GF-D8 (cell line): ENCODE results near the gene CROCC2.

Experiments
- DNase-seq: peaks from one replicate; lab custom pipeline; 2025; lab: John Stamatoyannopoulos, UW

CROCC2 gene

DNA sequence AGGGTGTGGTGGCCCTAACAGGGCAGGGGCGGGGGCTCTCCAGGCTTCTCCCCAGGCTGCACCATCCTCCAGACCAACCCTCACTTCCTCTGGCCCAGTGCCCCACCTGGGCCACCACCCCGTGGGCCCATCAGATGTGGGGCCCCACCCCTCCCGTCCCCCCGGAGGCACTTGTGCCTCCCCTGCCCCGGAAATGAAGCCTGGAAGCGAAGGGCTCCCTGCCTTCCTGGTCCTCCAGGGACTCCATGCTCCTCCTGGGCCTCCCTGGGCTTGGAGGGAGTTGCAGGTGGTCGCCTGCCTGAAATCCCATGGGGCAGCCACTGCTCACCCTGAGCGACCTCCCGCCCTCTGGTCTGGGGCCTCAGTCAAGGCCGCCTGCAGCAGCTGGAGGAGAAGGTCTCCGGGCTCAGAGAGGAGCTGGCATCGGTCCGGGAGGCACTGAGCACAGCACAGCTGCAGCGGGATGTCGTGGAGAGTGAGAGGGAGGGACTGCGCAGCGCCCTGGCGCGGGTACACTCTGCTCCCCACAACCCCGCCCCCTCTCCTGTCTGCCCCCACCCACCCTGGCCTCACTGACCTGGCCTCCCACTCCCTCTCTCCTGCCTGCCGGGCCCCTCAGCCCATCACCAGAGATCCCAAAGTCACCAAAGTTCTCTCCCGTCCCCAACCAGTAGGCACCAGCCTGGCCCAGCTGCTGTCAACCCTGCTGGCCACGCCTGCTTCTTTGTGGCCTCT is 28.0 kb downstream of the CROCC2 start:
- no peak for DNase-seq

DNA sequence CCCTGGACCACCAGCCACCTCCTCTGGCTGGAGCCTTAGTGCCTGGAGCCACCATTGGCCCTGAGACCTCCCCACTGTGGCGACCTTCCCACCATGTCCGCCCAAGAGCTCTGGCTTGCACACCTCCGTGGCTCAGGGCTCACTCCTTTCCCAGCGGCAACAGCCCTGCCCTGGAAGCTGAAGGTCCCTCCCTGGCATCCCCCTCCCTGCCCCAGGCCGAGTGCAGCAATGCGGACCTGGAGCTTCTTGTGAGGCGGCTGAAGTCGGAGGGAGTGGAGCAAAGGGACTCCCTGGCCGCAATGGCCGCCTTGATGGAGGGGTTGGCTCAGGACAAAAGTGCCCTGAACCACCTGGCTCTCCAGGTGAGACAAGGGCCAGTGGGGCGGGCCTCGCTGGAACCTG is 28.6 kb downstream of the CROCC2 start:
- no peak for DNase-seq

DNA sequence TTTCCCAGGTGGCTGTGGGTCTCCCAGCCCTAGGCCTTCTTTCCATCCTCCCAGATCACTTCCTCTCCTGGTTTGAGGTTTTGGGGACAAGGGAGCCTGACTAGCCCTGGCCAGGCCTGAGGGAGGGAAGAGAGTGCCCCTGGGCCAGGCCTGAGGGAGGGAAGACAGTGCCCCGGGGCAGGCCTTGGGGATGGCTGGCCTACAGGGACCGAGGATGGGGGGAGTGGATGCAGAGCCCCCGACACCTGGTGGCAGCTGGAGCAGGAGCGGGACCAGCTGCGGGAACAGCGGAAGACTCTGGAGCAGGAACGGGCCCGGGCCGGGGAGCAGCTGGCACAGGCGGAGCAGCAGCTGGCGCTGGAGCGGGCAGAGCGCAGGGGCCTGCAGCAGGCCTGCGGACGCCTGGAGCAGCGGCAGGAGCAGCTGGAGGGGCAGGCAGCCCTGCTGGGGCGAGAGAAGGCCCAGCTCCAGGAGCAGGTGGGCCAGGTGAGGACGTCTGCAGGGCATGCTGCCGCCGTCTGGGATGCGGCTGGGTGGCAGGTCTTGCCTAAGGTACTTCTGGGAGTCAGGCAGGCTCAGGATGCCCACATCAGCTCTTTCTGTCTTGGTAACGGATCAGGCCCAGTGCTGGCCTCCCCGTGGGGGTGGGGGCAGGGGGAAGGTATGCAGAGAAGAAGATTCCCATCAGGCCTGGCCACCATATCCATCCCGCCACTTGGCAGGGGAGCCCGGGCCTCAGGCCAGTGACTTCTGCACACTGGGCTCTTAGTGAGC is 29.2 kb downstream of the CROCC2 start:
- no peak for DNase-seq

DNA sequence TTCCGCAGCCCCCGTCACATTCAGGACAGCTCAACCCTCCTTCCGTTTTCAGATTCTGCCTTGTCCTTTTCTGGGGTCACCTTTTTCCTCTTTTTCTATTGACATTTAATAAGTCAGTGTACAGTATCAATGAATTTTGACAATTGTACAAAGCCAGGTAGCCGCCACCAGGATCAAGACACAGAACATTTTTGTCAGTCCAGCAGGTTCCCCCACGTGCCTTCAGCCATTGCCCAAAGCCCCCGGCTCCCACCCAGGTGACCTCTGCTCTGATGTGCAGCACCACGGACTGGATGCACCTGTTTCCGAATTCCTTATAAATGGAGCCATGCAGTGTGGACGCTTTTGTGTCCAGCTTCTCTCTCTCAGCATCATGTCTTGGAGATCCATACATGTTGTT is 30.0 kb downstream of the CROCC2 start:
- DNase-seq, result no peak

DNA sequence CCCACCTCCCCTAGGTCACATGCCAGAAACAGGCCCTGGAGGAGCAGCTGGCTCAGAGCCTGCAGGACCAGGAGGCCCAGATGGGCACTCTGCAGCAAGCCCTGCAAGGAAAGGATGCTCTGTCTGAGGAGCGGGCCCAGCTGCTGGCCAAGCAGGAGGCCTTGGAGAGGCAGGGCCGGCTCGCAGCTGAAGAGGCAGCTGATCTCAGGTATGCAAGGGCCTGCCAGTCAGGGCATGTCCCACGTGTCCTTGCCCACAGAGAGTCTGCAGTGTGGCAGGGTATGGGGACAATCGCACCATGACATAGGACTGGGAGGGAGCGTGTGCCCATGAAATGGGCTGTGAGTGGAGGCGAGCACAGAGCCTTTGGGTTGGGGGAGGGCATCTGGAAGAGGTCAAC is 39.9 kb downstream of the CROCC2 start:
- DNase-seq, result no peak

DNA sequence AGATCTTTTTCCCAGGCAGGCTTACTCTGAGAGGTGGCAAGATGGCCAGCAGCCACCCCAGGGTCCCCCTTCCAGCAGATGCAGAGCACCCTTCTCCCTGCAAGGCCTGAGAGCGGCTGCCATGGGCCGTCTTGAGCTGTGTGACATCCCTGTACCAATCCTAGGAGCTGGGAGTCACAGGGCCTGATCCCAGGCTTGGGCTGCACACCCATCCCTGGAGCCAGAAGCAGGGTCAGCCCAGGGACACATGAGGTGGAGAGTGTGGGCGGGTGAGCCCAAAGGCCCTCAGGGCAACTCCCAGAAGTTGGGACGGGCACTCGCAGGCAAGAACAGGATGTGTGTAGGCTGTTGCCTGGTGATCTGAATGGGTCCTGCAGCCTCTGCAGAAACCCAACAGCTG is 40.5 kb downstream of the CROCC2 start:
- no peak for DNase-seq

DNA sequence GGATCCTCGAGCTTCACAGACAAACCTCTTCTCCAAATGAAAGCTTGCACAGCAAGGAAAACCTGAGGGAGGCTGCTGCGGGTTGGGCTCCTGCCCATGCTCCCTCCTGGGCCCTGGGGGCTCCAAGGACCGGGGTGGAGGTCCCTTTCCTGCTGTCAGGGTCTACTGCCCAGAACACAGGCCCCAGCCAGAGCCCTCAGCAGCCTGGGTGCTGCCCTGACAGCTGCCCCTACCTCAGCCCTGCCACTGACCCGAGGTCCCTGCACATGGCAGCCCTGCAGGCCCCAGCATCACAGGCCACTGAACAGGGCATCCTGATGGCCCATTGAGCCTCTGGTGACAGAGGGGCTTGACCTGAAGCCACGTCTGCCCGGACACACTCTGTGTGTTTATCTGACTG is 41.0 kb downstream of the CROCC2 start:
- DNase-seq, result no peak

DNA sequence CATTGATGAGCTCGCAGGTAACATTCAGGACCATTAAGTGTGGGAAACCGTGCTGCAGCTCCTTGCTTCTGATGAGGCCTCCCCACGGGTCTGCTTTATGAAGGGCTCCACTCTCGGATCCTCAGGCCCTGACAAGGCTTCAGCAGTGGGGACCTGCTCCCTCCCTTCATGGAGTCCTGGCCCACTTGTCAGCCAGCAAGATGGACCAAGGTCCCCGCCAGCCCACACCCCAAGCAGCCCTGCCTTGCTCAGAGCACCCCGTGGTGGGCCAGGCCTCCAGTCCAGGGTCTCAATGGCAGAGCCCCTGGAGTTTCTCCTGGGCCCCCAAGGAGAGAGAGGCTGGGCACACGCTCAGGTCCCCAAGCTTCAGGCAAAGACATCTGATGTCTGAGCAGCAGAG is 41.5 kb downstream of the CROCC2 start:
- DNase-seq, result no peak

DNA sequence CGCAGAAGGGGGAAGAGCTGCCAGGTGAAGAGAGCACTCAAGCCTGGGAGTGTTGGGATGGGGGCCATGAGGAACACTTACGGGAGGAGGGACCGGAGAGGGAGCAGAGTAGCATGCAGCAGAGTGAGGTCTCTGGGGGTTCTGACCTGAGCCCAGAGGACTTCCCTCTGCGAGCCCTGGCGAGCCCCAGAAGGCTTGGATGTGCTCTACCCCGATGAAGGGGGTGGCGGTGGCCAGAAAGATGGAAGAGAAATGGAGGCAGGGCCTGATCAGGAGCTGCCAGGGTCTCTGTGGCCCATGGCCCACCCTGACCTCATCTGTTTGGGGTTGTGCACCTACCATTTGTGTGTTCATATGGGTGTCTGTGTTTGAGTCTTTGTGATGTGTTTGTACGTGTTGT is 42.0 kb downstream of the CROCC2 start:
- DNase-seq, result no peak

DNA sequence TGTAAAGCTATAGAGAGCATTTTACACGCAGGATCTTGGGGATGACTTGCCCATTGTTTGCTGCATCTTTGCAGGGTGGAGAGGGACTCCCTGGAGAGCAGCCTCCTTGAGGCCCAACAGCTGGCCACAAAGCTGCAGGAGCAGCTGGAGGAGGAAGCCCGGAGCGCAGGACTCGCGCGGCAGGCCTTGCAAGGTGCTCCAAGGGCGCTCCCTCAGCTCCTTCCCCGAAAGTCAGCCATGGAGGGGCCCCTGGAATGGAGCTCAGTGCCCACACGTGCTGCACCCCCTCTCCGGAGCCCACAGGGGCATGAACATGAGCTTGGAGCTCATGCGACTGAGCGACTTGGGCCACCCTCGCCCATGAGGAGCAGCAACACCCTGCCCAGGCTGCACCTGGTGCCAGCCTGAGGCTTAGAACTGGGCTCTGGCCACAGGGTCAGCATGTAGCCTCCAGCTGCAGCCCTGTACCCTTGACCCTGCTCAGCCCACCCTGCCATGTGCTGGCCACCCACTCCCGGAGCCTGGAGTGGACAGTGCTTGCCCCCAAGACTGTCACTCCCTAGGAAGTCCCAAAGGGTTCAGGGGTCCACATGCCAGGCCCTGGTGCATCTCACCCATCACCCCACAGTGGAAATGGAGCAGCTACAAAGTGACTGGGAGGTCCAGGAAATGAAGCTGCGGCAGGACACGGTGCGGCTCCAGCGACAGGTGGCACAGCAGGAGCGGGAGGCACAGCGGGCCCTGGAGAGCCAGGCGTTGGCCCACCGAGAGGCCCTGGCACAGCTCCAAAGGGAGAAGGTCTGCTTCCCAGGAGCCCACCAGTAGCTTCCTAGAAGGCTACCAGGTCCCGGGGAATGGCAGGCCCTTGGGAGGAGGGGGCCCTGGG is 43.0 kb downstream of the CROCC2 start:
- no peak for DNase-seq

DNA sequence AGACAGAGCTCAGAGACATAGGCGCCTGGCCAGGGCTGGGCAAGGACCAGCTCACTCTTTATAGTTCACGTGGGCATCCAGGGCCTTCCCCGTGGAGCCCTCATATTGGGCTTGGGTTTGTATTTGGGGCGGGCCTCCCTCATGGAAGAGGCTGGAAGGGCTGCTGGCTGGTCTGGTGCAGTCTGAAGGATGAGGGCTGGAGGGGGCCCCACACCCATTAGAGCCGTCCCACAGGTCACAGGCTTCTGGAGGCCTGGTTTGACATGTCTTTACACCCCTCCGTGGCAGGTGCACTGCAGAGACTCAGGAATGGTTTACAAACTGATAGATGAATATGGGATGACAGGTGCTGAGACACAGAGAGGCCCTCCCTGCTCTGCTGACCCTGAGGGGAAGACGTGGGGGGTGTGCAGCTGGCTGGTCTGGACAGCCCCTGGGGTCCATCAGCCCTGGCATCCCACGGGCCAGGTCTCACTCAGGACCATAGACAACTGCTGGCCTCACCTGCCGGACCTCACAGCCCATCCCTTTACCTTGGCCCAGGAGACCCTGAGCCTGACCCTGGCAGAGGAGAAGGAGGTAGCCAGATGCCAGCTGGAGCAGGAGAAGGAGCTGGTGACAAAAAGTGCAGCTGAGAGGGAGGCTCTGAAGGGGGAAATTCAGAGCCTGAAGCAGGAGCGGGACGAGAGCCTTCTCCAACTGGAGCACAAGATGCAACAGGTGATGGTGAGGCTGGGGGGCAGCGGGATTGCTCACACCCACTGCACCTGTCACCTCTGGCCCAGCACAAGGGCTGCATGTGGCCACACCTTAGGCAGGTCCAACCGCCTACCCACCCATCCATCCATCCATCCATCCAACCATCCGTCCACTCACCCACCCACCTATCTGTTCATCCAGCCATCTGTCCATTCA is 43.9 kb downstream of the CROCC2 start:
- DNase-seq, result no peak

DNA sequence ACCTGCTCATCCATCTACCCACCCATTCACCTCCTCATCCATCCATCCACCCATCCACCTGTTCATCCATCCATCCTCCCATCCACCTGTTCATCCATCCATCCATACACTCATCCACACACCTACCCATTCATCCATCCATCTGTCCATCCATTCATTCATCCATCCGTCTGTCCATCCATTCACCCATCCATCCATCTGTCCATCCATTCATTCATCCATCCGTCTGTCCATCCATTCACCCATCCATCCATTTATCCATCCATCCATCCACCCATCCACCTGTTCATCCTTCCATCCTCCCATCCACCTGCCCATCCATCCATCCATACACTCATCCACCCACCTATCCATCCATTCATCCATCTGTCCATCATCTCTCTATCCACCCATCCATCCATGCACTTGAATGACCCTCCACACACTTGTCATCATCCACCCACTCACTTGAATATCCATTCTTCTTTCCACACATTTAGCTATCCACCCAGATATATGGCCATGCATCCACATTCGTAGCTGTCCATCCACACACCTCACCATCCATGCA is 45.0 kb downstream of the CROCC2 start:
- DNase-seq, result no peak

DNA sequence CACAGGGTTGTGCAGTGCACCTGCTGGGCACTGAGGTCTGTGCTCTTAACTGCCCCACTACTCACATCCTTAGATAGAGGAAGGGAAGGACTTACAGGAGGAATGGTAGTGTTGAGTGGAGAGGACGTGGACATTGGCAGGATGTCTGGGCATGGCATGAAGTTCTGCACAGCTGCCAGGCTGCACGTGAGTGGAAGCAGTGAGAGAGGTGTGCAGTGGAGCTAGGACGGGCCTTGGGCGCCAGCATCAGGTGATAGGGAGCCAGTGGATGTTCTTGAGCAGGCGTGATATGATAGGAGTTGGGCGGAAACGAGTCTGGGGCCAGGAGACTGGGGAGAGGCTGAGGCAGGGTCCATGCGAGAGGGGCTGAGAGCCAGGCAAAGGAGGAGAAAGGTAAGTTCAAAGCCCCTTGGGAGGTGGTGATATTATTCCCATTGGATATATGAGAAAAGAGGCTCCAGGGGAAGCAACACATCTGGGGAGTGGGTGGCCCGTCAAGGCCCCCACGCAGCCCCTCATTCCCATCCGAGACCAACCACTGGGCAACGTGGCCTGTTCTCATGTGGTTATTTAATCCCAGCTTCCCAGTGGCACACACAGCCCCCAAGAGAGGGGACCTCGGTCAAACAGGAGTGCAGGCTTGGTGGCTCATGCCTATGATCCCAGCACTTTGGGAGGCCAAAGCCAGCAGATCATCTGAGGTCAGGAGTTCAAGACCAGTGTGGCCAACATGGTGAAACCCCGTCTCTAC is 46.5 kb downstream of the CROCC2 start:
- DNase-seq, result no peak

DNA sequence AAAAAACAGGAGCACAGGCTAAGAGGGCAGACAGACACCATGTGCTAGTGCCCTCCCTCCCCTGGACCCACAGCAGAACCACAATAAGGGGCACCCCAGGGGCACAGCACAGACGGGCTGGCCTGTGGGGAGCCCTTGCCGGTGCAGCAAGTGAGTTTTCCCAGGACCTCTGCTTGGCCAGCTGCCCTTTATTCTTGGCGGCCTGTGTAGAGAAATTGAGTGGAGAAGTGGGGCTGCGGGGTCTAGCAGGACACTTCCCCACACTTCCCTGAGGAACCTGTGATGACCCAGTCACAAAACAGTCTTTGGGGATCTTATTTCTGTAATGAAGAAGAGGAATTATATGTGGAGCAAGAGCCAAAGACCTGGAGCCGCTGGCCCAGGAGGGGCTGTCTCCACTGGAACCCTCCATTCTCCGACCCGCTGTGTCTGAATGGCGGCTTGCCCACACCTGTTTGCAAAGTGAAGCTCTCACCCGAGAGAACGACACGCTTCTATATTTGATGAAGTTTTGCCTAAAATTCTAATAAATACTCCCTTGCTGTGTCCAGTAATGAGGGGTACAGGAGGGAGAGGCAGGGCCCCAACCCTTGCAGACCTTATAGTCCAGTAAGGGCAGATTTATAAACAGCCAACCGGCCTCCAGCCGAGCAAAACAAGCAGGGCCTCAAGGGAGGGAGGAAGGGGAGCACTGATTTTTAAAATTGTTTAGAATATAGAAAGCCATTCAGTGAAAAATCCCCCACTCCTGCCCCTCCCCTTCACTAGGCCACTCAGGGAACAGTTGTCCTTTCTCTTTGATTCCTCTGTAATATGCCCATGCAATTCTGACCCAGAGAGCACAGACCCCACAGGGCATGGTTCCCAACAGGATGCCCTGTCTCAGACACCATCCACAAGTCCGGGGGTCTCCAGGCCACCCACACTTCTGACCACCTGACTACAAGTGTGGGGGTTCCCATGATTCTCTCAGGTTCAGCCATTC is 47.6 kb downstream of the CROCC2 start:
- DNase-seq, result no peak

DNA sequence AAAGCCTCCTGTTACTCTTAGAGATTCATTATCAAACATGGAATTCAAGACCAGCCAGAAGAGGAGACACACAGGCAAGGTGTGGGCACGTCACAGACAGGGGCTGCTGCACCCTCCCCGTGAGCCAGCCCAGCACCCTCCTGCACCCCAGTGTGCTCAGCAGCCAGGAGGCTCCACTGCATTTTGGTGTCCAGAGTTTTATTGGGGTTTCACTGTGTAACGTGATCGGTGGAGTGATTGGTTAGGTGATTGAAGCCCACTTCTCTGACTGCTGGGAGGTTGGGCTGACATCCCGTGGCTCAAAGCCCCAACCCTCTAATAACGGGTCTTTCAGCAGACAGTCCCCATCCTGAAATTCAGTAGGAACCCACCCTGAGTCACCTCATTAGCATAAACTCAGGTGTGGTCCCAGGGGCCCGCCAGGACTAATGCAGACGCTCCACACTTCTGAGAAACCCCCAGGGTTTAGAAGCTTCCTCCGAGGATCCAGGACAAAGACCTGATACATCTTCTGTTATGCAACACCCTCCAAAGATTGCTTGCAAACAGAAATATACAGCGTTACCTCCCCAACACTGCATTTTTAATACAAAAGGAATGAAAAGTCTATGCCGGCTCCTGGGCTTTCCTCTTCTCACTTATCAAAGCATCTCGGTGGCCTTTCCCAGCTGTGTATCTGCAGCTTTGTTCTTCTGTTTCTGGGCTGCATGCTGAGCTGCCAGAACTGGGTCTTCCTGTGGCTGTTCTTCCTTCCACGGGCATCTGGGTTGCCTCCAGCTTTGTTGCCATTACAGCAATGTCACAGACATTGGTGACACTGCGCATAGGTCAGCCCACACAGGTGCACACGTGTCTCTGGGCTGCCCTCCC is 48.5 kb downstream of the CROCC2 start:
- no peak for DNase-seq

DNA sequence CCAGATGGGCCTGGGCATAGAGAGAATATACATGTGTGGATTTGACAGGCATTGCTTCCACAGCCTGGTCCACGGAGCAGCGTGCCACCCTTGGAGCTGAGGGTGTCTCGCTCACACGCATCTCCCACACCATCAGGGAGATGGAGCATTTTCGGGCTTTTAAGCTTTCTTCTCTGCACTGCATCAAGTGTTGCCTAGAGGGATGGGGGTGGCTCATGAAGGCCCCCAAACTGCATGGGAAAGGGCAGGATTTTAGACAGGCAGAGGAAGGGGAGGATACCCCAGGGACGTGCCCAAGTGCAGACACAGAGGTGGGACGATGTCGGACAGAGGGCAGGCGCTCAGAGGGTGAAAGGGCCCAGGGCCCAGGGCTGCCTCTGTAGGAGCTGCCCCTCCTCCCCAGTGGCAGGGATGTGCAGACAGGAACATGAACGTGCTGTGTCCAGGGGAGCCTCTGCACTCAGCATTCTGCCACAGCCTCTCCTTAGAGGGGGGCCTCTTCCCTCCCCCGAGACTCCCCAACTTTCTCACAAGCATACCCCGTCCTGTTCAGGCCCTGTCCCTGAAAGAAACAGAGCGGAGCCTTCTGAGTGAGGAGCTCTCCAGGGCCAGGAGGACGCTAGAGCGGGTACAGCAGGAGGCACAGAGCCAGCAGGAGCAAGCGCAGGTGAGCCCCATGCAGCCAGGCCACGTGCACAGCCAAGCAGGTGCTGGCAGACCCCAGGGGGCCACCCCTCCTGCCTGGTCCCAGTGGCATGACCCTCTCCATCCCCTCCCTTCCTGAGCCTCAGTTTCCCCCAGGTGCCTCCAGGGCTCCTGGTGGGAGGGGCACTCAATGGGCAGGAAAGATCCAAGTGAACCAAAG is 49.4 kb downstream of the CROCC2 start:
- DNase-seq, result no peak

DNA sequence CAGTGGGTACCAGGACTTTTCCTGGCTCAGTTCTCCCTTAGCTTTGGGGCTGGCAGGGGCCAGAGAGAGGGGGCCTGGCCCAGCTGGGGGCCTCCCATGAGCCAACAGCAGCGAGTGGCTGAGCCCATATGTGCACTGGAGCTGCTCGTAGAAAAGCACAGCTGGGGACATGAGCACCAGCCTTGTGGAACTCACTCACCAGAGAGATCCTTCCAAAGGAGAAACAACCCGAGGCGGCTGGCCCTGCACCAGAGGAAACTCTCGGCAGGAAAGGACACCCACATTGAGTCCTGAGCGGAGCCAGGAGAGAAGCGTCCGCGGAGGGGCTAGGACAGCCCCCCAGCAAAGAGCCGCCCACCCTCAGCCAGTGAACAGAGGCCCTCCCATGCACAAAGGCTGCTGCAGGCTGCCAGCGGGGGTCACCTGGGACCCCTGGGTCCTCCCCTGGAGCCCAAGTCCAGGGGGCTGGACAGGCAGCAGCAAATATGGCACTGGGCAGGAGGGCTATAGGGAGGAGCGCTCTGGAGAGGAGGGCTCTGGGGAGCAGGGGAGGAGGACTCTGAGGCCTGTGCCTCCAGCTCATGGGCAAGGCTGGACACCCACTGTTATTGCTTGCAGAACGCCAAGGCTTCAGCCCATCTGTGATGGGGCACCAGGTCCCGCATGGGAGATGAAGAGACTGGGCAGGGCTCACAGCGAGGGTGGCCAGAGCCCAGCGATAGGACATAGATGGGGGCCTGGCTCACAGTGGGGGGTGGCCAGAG is 50.2 kb downstream of the CROCC2 start:
- no peak for DNase-seq
